GM23338 (cell line): Measurements from ENCODE around the gene PUDP. TPM values are rescaled to one million over a fixed set of nuclear protein-coding genes. Genes with fewer than 3 reads are reported as not detected.
A peak's percentile ranks its signal among the peaks of the same experiment; 100 is the strongest.

ENCODE experiments used
- ATAC-seq: fragments of 200-7000 bp; cut with Tn5 transposase; 3 replicates; pipeline ENCODE4 v1.9.1; 2020
- DNase-seq: peaks from one replicate; pipeline ENCODE4 v3.0.0-alpha.2; 2015; ENCODE audit warnings: low spot score
- H2AFZ ChIP-seq: fragments of 200-600 bp; sonication (generic); 2 replicates; pipeline ENCODE4 v1.8.0; 2016; ENCODE audit warnings: antibody characterized with exemption, mild to moderate bottlenecking, moderate library complexity
- H3F3A ChIP-seq: fragments of 200-600 bp; sonication (generic); replicated peaks from 2 replicates; pipeline ENCODE4 v1.8.0; 2017; ENCODE audit warnings: antibody characterized with exemption, mixed run types, low read depth
- H3K27ac ChIP-seq: fragments of 200-600 bp; sonication (generic); 2 replicates; pipeline ENCODE4 v1.6.1; 2016; ENCODE audit warnings: low read depth
- H3K27me3 ChIP-seq: fragments of 200-600 bp; sonication (generic); 2 replicates; pipeline ENCODE4 v1.8.0; 2016; ENCODE audit warnings: mild to moderate bottlenecking, mixed run types, moderate library complexity; ENCODE audit not compliant: insufficient read depth
- H3K36me3 ChIP-seq: fragments of 200-600 bp; sonication (generic); 2 replicates; pipeline ENCODE4 v1.8.0; 2016; ENCODE audit warnings: mild to moderate bottlenecking; ENCODE audit not compliant: insufficient read depth
- H3K4me1 ChIP-seq: fragments of 200-600 bp; sonication (generic); 2 replicates; pipeline ENCODE4 v1.8.0; 2016; ENCODE audit warnings: mild to moderate bottlenecking, moderate library complexity; ENCODE audit not compliant: insufficient read depth
- H3K4me2 ChIP-seq: fragments of 200-600 bp; sonication (generic); 2 replicates; pipeline ENCODE4 v1.7.1; 2017; ENCODE audit warnings: mixed run types
- H3K4me3 ChIP-seq: fragments of 200-600 bp; sonication (generic); 2 replicates; pipeline ENCODE4 v1.6.1; 2016; ENCODE audit warnings: mixed run types
- H3K79me2 ChIP-seq: fragments of 200-600 bp; sonication (generic); replicated peaks from 2 replicates; pipeline ENCODE4 v1.8.0; 2017; ENCODE audit warnings: mild to moderate bottlenecking; ENCODE audit not compliant: insufficient read depth
- H3K9me2 ChIP-seq: fragments of 200-600 bp; sonication (generic); 2 replicates; pipeline ENCODE4 v1.8.0; 2017; ENCODE audit not compliant: insufficient read depth
- H4K20me1 ChIP-seq: fragments of 200-600 bp; sonication (generic); replicated peaks from 2 replicates; pipeline ENCODE4 v1.8.0; 2017; ENCODE audit warnings: mild to moderate bottlenecking; ENCODE audit not compliant: insufficient read depth
- H3K27ac Mint-ChIP-seq: 2 replicates; pipeline ENCODE4 v1.8.0; 2020; ENCODE audit warnings: inconsistent platforms, mild to moderate bottlenecking, moderate library complexity, mixed read lengths
- H3K27me3 Mint-ChIP-seq: 3 replicates; pipeline ENCODE4 v1.8.0; 2022; ENCODE audit warnings: low read depth, mild to moderate bottlenecking, moderate library complexity, mixed read lengths, inconsistent platforms; ENCODE audit not compliant: insufficient read depth, poor library complexity
- H3K36me3 Mint-ChIP-seq: 3 replicates; pipeline ENCODE4 v1.8.0; 2021; ENCODE audit warnings: low read depth, mild to moderate bottlenecking, inconsistent platforms, moderate library complexity, mixed read lengths
- H3K4me1 Mint-ChIP-seq: 3 replicates; pipeline ENCODE4 v1.8.0; 2020; ENCODE audit warnings: mild to moderate bottlenecking, inconsistent platforms, mixed read lengths
- H3K4me3 Mint-ChIP-seq: 3 replicates; pipeline ENCODE4 v1.8.0; 2021; ENCODE audit warnings: moderate library complexity, mild to moderate bottlenecking, inconsistent platforms, mixed read lengths
- H3K9me3 Mint-ChIP-seq: 3 replicates; pipeline ENCODE4 v1.8.0; 2020; ENCODE audit warnings: moderate library complexity, mild to moderate bottlenecking, inconsistent platforms, mixed read lengths
- CREB1 ChIP-seq: fragments of 250-450 bp; sonication (Bioruptor Pico); IDR thresholded peaks from 2 replicates; pipeline ENCODE4 v1.5.0; 2020; ENCODE audit warnings: low read depth, mild to moderate bottlenecking, moderate library complexity
- CTCF ChIP-seq, 2 experiments: fragments of 200-600 bp in 1 of 2; sonication (generic) in 1 of 2; conservative IDR thresholded peaks; 2 replicates each; pipeline versions ENCODE4 v1.5.1 to v1.6.1; 2016 to 2017; ENCODE audit warnings: antibody characterized with exemption in 2 of 2, low read depth in 2 of 2, mild to moderate bottlenecking in 2 of 2, moderate library complexity in 1 of 2
- EZH2 ChIP-seq: fragments of 200-600 bp; sonication (generic); IDR thresholded peaks from one replicate; pipeline ENCODE4 v1.8.0; 2017; ENCODE audit warnings: antibody characterized with exemption, mild to moderate bottlenecking, low read depth; ENCODE audit not compliant: unreplicated experiment
- EZH2phosphoT487 ChIP-seq: fragments of 200-600 bp; sonication (generic); IDR thresholded peaks from one replicate; pipeline ENCODE4 v1.8.1; 2018; ENCODE audit warnings: antibody characterized with exemption; ENCODE audit not compliant: unreplicated experiment
- JUNB ChIP-seq: IDR thresholded peaks from one replicate; pipeline ENCODE4 v1.6.1; 2016; ENCODE audit warnings: antibody characterized with exemption; ENCODE audit not compliant: unreplicated experiment
- NANOG ChIP-seq: IDR thresholded peaks from 2 replicates; pipeline ENCODE4 v1.6.1; 2016; ENCODE audit warnings: antibody characterized with exemption, borderline replicate concordance
- POLR2AphosphoS5 ChIP-seq: IDR thresholded peaks from 2 replicates; pipeline ENCODE4 v1.6.1; 2016; ENCODE audit warnings: antibody characterized with exemption, low read depth
- REST ChIP-seq: IDR thresholded peaks from one replicate; pipeline ENCODE4 v1.6.1; 2018; ENCODE audit warnings: antibody characterized with exemption; ENCODE audit not compliant: unreplicated experiment
- STAT1 ChIP-seq: IDR thresholded peaks from one replicate; pipeline ENCODE4 v1.6.1; 2016; ENCODE audit warnings: antibody characterized with exemption; ENCODE audit not compliant: unreplicated experiment
- ZNF114 ChIP-seq: fragments of 250-450 bp; sonication (Bioruptor Pico); IDR thresholded peaks from 2 replicates; pipeline ENCODE4 v1.5.0; 2020; ENCODE audit warnings: mild to moderate bottlenecking, moderate library complexity
- ZNF331 ChIP-seq: fragments of 250-450 bp; sonication (Bioruptor Pico); IDR thresholded peaks from 2 replicates; pipeline ENCODE4 v1.5.0; 2020; ENCODE audit warnings: low read depth, mild to moderate bottlenecking, moderate library complexity
- ZNF462 ChIP-seq: fragments of 250-450 bp; sonication (Bioruptor Pico); IDR thresholded peaks from 2 replicates; pipeline ENCODE4 v1.5.0; 2020; ENCODE audit warnings: mild to moderate bottlenecking, moderate library complexity
- polyA plus RNA-seq: library from polyadenylated mRNA; unstranded; fragments of >200 nt; fragmentation: Nextera tagmentation; extraction: Ambion mirVana; gene quantifications from 2 replicates; pipeline ENCODE4 v1.2.1, GENCODE V29; 2016
- total RNA-seq: library from RNA; depleted of rRNA; stranded (reverse); fragments of >200 nt; shearing (Covaris generic); gene quantifications from 2 replicates; pipeline ENCODE4 v1.2.3, GENCODE V29; 2014
- TF ChIP-seq, protein P1 (sequence below): IDR thresholded peaks from 2 replicates; pipeline ENCODE4 v1.6.1; 2016; ENCODE audit warnings: antibody characterized with exemption

The PUDP gene
- total and polyA plus RNA-seq, 2 experiments from 2014 or later = 17.2 to 22.4 TPM

DNA sequence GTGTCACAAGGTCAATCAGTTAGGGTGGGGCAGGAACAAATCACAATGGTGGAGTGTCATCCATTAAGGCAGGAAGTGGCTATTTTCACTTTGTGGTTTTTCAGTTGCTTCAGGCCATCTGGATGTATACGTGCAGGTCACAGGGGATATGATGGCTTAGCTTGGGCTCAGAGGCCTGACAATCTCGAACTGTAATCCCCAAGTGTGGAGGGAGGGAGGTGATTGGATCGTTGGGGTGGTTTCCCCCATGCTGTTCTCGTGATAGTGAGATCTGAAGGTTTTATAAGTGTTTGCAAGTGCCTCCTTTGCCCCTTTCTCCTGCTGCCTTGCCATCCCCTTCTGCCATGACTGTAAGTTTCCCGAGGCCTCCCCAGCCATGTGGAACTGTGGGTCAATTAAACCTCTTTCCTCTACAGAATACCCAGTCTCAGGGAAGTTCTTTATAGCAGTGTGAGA, 37.1 kb downstream of the PUDP start:
- no peak overlapping the region for H3K4me3 ChIP-seq
- no peaks in the 10 kb centered on the region for H3F3A ChIP-seq
- H3K9me2 ChIP-seq = no peaks in the 10 kb centered on the region
- no peaks in the 10 kb centered on the region for H3K79me2 ChIP-seq
- peaks cover 3% of the 10 kb centered on the region for H3K27me3 Mint-ChIP-seq
- ATAC-seq (no peak), DNase-seq (no peak)
- peaks cover 11% of the 10 kb centered on the region; the same call in 1 of the 2 replicates for H3K4me1 ChIP-seq
- no peaks in the 10 kb centered on the region for H4K20me1 ChIP-seq
- no peak overlapping the region for H3K27ac ChIP-seq
- H3K9me3 Mint-ChIP-seq = no peaks in the 10 kb centered on the region; the same call in 2 of the 3 replicates
- peaks cover 24% of the 10 kb centered on the region for H3K4me1 Mint-ChIP-seq
- TF ChIP-seq EZH2 (no peak), CREB1 (no peak), JUNB (no peak), POLR2AphosphoS5 (no peak), STAT1 (no peak), CTCF (conservative IDR thresholded peaks at IDR 0.05; ENCODE audit: low read depth in 2 of 2) (no peak), ZNF331 (CRISPR knock-in tag) (no peak), NANOG (no peak), ZNF114 (no peak), REST (no peak), EZH2phosphoT487 (no peak), ZNF462 (CRISPR knock-in tag) (no peak)
- TF ChIP-seq, protein P1, sequence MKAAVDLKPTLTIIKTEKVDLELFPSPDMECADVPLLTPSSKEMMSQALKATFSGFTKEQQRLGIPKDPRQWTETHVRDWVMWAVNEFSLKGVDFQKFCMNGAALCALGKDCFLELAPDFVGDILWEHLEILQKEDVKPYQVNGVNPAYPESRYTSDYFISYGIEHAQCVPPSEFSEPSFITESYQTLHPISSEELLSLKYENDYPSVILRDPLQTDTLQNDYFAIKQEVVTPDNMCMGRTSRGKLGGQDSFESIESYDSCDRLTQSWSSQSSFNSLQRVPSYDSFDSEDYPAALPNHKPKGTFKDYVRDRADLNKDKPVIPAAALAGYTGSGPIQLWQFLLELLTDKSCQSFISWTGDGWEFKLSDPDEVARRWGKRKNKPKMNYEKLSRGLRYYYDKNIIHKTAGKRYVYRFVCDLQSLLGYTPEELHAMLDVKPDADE = no peak
- no peak overlapping the region for H3K4me3 Mint-ChIP-seq
- H3K27ac Mint-ChIP-seq = peak overlapping the region; percentile 46; the same call in 1 of the 2 replicates
- peaks cover 5% of the 10 kb centered on the region; the same call in 1 of the 3 replicates for H3K36me3 Mint-ChIP-seq
- no peaks in the 10 kb centered on the region for H3K27me3 ChIP-seq
- H3K4me2 ChIP-seq = no peak overlapping the region; the same call in 1 of the 2 replicates
- no peak overlapping the region for H2AFZ ChIP-seq
- no peaks in the 10 kb centered on the region for H3K36me3 ChIP-seq
